Stimulated activated CD4-positive, alpha-beta T cell treated with anti-CD3 and anti-CD28 coated beads, Interleukin-15, amount 100 ng/mL, for 1 hour (primary cell): ENCODE results near the gene ADARB2.

ENCODE experiments used
- DNase-seq, 2 donors: peaks; one replicate each; pipeline ENCODE4 v3.0.0-alpha.2; 2020; ENCODE audit warnings: low read depth in 1 of 2, low spot score in 1 of 2

The ADARB2 gene

GRCh38 chr10:1664333-1664964 lies 72.9 kb downstream of the ADARB2 start:
- no peak for DNase-seq

- no peak for DNase-seq
Measured at GRCh38 chr10:1663226-1663625, 74.1 kb downstream of the ADARB2 start.

GRCh38 chr10:1662438-1663025 lies 74.8 kb downstream of the ADARB2 start:
- DNase-seq, result no peak

GRCh38 chr10:1661859-1662437 lies 75.4 kb downstream of the ADARB2 start:
- DNase-seq, result no peak

GRCh38 chr10:1661416-1661815 lies 75.9 kb downstream of the ADARB2 start:
- no peak for DNase-seq

GRCh38 chr10:1660815-1661214 lies 76.5 kb downstream of the ADARB2 start:
- DNase-seq, result no peak

- no peak for DNase-seq
Measured at GRCh38 chr10:1660386-1660785, 76.9 kb downstream of the ADARB2 start.

- no peak for DNase-seq
Measured at GRCh38 chr10:1659221-1659791, 78.0 kb downstream of the ADARB2 start.

GRCh38 chr10:1658658-1659057 lies 78.7 kb downstream of the ADARB2 start:
- no peak for DNase-seq

GRCh38 chr10:1657479-1657878 lies 79.8 kb downstream of the ADARB2 start:
- no peak for DNase-seq

- no peak for DNase-seq
Measured at GRCh38 chr10:1655367-1655766, 82.0 kb downstream of the ADARB2 start.

- DNase-seq, result no peak
Measured at GRCh38 chr10:1654811-1655356, 82.4 kb downstream of the ADARB2 start.

GRCh38 chr10:1654247-1654646 lies 83.1 kb downstream of the ADARB2 start:
- DNase-seq, result no peak

- no peak for DNase-seq
Measured at GRCh38 chr10:1653321-1653720, 84.0 kb downstream of the ADARB2 start.

- DNase-seq, result no peak
Measured at GRCh38 chr10:1652151-1652550, 85.2 kb downstream of the ADARB2 start.

- no peak for DNase-seq
Measured at GRCh38 chr10:1651270-1651966, 85.9 kb downstream of the ADARB2 start.

- DNase-seq, result no peak
Measured at GRCh38 chr10:1650542-1651269, 86.6 kb downstream of the ADARB2 start.

- no peak for DNase-seq
Measured at GRCh38 chr10:1648648-1649047, 88.7 kb downstream of the ADARB2 start.

- no peak for DNase-seq
Measured at GRCh38 chr10:1646332-1646731, 91.0 kb downstream of the ADARB2 start.

- DNase-seq, result no peak
Measured at GRCh38 chr10:1645896-1646295, 91.4 kb downstream of the ADARB2 start.

- no peak for DNase-seq
Measured at GRCh38 chr10:1644191-1644711, 93.1 kb downstream of the ADARB2 start.
